ENCODE results near the gene MEIS1.

DNA sequence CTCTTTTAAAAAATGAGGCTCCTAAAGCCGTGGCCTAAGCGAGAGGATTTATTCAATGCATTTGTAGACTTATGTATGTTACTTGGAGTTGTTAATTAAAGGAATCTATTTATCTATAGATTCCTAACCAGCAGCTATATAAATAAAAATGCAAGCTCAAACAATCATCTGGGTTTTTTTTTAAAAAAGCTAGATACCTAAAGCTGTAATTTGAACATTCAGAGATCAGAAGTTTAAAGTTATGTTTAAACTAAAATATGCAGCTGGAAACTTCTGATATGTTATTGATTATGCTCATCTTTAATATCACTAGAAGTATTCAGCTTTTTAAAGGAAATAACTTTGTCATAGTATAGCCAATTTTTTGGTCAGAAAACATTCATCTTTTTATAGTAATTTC is 1.0 kb downstream of the MEIS1 start:
- TF ChIP-seq CTCF (IDR thresholded peaks at IDR 0.05; ENCODE audit: low read depth, low read length) (no peak), EZH2phosphoT487 (IDR thresholded peaks at IDR 0.05; ENCODE audit: low read depth) (no peak)

All from OCI-LY3 (cell line).